ENCODE data around the gene IQCM. TPM values are rescaled to one million over a fixed set of nuclear protein-coding genes. Genes with fewer than 3 reads are reported as not detected.

Gene IQCM
- total and polyA plus RNA-seq, 2 donors (not counting 1 experiment from before 2014, with no cell fraction given), result not detected

DNA sequence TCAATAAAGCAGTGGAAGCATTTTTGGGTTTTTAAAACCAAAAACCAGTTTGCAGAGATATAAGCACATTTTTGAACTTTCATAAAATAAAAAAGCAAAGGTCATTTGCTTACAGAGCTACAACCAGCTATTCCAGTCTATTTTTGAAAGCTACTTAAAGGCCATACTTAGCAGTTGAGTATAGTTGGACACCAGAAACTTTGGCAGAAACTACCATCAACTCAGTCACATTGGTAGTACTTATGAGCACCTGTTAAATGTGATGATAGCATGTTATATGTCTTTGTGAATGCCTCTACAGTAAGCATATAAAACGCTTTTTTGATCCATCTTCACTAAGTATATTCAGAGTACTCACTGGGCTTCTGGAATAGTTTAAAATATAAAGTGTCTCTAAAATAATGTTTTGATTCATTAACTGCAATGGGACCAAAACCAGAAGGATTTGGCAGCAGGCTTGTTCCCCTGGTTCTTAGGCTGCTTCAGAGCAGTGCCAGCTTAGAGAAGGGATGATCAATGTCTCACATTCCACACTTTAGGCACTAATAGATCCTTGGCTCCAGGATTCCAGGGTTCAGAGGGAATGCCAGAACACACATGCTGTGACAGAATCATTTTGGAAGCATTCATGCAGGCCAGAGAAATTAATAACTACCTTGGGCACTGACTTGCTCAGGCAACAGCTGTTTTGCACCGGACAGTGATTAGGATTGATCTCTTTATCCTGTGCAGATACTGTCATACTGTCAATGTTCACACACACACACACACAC, 103.9 kb downstream of the IQCM start:
- H3K4me3 ChIP-seq (replicated peaks in 1 of 4; ENCODE audit: control extremely low read depth in 1 of 4, insufficient read depth in 1 of 4, low read depth in 3 of 4, low read length in 4 of 4), result no peak overlapping the region
- no peaks in the 10 kb centered on the region for H3K27me3 ChIP-seq (ENCODE audit: control insufficient read depth, insufficient read depth, low read length)
- peak in 1 of 2 donors; percentile 14 for DNase-seq (ENCODE audit: low read depth in 2 of 2)
- no peak overlapping the region for H3K27ac ChIP-seq (ENCODE audit: insufficient read depth, low read length)
- H3K79me2 ChIP-seq (ENCODE audit: control insufficient read depth, insufficient read depth, low read length), result no peaks in the 10 kb centered on the region
- H4K20me1 ChIP-seq (ENCODE audit: control insufficient read depth, extremely low read depth, insufficient read depth, low read length), result no peaks in the 10 kb centered on the region
- no peaks in the 10 kb centered on the region for H3K9me3 ChIP-seq (ENCODE audit: control insufficient read depth, insufficient read depth, low read depth, low read length)
- no peaks in the 10 kb centered on the region for H3K4me1 ChIP-seq (ENCODE audit: control insufficient read depth, extremely low read depth, insufficient read depth, low read length)
- H2AFZ ChIP-seq (ENCODE audit: low read length), result no peak overlapping the region
- H3K4me2 ChIP-seq (ENCODE audit: extremely low read depth, insufficient read depth, low read length), result no peak overlapping the region
- H3K9ac ChIP-seq (ENCODE audit: insufficient read depth, low read length), result no peak overlapping the region
- H3K36me3 ChIP-seq (ENCODE audit: control insufficient read depth, insufficient read depth, low read length), result no peaks in the 10 kb centered on the region
- TF ChIP-seq EZH2 (IDR thresholded peaks at IDR 0.05; ENCODE audit: low read length, missing control alignments), result no peak
- TF ChIP-seq, protein P1, sequence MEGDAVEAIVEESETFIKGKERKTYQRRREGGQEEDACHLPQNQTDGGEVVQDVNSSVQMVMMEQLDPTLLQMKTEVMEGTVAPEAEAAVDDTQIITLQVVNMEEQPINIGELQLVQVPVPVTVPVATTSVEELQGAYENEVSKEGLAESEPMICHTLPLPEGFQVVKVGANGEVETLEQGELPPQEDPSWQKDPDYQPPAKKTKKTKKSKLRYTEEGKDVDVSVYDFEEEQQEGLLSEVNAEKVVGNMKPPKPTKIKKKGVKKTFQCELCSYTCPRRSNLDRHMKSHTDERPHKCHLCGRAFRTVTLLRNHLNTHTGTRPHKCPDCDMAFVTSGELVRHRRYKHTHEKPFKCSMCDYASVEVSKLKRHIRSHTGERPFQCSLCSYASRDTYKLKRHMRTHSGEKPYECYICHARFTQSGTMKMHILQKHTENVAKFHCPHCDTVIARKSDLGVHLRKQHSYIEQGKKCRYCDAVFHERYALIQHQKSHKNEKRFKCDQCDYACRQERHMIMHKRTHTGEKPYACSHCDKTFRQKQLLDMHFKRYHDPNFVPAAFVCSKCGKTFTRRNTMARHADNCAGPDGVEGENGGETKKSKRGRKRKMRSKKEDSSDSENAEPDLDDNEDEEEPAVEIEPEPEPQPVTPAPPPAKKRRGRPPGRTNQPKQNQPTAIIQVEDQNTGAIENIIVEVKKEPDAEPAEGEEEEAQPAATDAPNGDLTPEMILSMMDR (conservative IDR thresholded peaks at IDR 0.05 in 1 of 2, IDR thresholded peaks at IDR 0.05 in 1 of 2; ENCODE audit: low read depth in 1 of 2, low read length in 2 of 2), result no peak

DNA sequence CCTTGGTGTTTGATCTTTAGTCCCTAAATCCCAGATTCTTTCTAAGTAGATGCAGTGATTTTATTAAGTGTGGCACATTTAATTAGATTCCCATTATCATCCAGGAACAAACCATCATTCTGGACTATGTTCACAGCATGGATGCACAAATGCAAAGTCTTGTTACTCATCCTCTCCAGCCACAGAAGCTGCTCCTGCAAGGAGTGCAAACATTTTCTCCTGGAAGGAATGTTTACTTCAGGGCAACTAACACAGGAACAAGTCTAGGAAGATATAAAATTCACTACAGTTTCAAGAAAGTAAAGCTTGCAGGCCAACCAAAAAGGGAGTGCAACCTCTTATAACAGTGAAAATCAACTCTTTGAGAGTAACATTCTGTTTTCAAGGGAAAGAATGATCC, 106.0 kb downstream of the IQCM start:
- Histone ChIP-seq H3K27me3 (ENCODE audit: control insufficient read depth, insufficient read depth, low read length) (no peaks in the 10 kb centered on the region), H3K9ac (ENCODE audit: insufficient read depth, low read length) (no peak overlapping the region), H3K9me3 (ENCODE audit: control insufficient read depth, insufficient read depth, low read depth, low read length) (no peaks in the 10 kb centered on the region), H3K27ac (ENCODE audit: insufficient read depth, low read length) (no peak overlapping the region), H4K20me1 (ENCODE audit: control insufficient read depth, extremely low read depth, insufficient read depth, low read length) (no peaks in the 10 kb centered on the region), H3K79me2 (ENCODE audit: control insufficient read depth, insufficient read depth, low read length) (no peaks in the 10 kb centered on the region), H3K36me3 (ENCODE audit: control insufficient read depth, insufficient read depth, low read length) (no peaks in the 10 kb centered on the region), H3K4me1 (ENCODE audit: control insufficient read depth, extremely low read depth, insufficient read depth, low read length) (no peaks in the 10 kb centered on the region), H3K4me3 (replicated peaks in 1 of 4; ENCODE audit: control extremely low read depth in 1 of 4, insufficient read depth in 1 of 4, low read depth in 3 of 4, low read length in 4 of 4) (no peak overlapping the region), H2AFZ (ENCODE audit: low read length) (no peak overlapping the region), H3K4me2 (ENCODE audit: extremely low read depth, insufficient read depth, low read length) (no peak overlapping the region)
- DNase-seq (ENCODE audit: low read depth in 2 of 2), result peak in 1 of 2 donors; percentile 59
- TF ChIP-seq, protein P1 (conservative IDR thresholded peaks at IDR 0.05 in 1 of 2, IDR thresholded peaks at IDR 0.05 in 1 of 2; ENCODE audit: low read depth in 1 of 2, low read length in 2 of 2), result no peak
- TF ChIP-seq EZH2 (IDR thresholded peaks at IDR 0.05; ENCODE audit: low read length, missing control alignments), result no peak

DNA sequence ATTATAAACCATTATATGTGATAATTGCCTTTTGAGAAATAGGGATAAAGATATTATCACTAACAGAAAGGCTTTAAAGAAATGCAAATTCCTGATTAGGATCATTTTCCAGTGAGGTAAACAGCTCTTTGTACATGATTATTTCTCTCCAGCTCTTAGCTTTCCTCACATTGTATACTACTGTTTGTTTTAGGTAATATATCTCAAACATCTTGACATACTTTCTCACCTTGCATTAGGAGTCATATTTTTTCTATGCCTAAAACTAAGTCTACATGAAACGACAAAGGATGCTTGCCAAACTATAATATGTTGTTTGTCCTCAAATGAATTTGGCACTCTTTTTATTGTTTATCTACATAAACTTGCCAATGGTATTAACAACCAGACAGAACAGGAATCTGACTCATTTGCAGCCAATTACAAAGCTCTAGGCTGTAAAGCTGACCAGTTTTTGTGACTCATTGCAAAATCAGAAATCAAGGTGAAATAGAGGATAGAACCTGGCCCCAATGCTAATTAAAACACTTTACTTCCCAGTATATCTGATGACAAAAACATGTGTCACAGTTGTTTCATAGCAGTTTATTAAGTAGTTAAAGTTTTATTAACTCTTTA, 107.0 kb downstream of the IQCM start:
- H3K4me3 ChIP-seq (replicated peaks in 1 of 4; ENCODE audit: control extremely low read depth in 1 of 4, insufficient read depth in 1 of 4, low read depth in 3 of 4, low read length in 4 of 4), result no peak overlapping the region
- peak; percentile 11 to 73 for DNase-seq (ENCODE audit: low read depth in 2 of 2)
- no peak overlapping the region for H3K27ac ChIP-seq (ENCODE audit: insufficient read depth, low read length)
- no peaks in the 10 kb centered on the region for H3K79me2 ChIP-seq (ENCODE audit: control insufficient read depth, insufficient read depth, low read length)
- no peaks in the 10 kb centered on the region for H4K20me1 ChIP-seq (ENCODE audit: control insufficient read depth, extremely low read depth, insufficient read depth, low read length)
- no peak for TF ChIP-seq EZH2 (IDR thresholded peaks at IDR 0.05; ENCODE audit: low read length, missing control alignments)
- TF ChIP-seq, protein P1 (conservative IDR thresholded peaks at IDR 0.05 in 1 of 2, IDR thresholded peaks at IDR 0.05 in 1 of 2; ENCODE audit: low read depth in 1 of 2, low read length in 2 of 2), result no peak
- H3K9ac ChIP-seq (ENCODE audit: insufficient read depth, low read length), result no peak overlapping the region
- H3K4me1 ChIP-seq (ENCODE audit: control insufficient read depth, extremely low read depth, insufficient read depth, low read length), result no peaks in the 10 kb centered on the region
- no peaks in the 10 kb centered on the region for H3K36me3 ChIP-seq (ENCODE audit: control insufficient read depth, insufficient read depth, low read length)
- no peaks in the 10 kb centered on the region for H3K9me3 ChIP-seq (ENCODE audit: control insufficient read depth, insufficient read depth, low read depth, low read length)
- H2AFZ ChIP-seq (ENCODE audit: low read length), result no peak overlapping the region
- no peaks in the 10 kb centered on the region for H3K27me3 ChIP-seq (ENCODE audit: control insufficient read depth, insufficient read depth, low read length)
- no peak overlapping the region for H3K4me2 ChIP-seq (ENCODE audit: extremely low read depth, insufficient read depth, low read length)
